ENCODE measurements around the gene ING4. TPM values are rescaled to one million over a fixed set of nuclear protein-coding genes. Genes with fewer than 3 reads are reported as not detected.
A peak's percentile ranks its signal among the peaks of the same experiment; 100 is the strongest.

The ING4 gene
- polyA plus RNA-seq, 2 of the 4 experiments (the other 2 are of a cell fraction) = 19.5 to 36.5 TPM

- no peak for TF ChIP-seq REST (IDR thresholded peaks at IDR 0.05)
Measured at GRCh38 chr12:6638305-6638704, 24.6 kb downstream of the ING4 start (continued).

- peak; percentile 48 to 66 for DNase-seq (ENCODE audit: low read depth in 1 of 2, low spot score in 1 of 2)
Measured at GRCh38 chr12:6635856-6636531, 26.9 kb downstream of the ING4 start, which contains the start of gene LPAR5. Gene LPAR5, minus strand, starts transcription at chr12:6635959. Its CDS starts 14,711 bp downstream, at chr12:6621248.

GRCh38 chr12:6635375-6635855 is 27.5 kb downstream of the ING4 start:
- H3K4me2 ChIP-seq = peak overlapping the region; percentile 74
- POLR2A ChIA-PET = interaction anchor here (0.7 kb wide), 1 partner anchor 54 kb away, joined by 3 read pairs; the partner anchor contains the start of gene ZNF384

More at GRCh38 chr12:6635856-6636531, 26.9 kb downstream of the ING4 start, which contains the start of gene LPAR5:
- peak within 1 kb of the TSS; percentile 56 to 63 for H3K27ac ChIP-seq
- no peak for TF ChIP-seq RAD21 (conservative IDR thresholded peaks at IDR 0.05 in 1 of 2, IDR thresholded peaks at IDR 0.05 in 1 of 2)
- no peak for TF ChIP-seq JUNB (IDR thresholded peaks at IDR 0.05)
- TF ChIP-seq FOSL2 (IDR thresholded peaks at IDR 0.05) = no peak
- 0 out of 2 replicates have a peak, but pooled peaks have one; percentile 5 for TF ChIP-seq FOSL2 (CRISPR knock-in tag; IDR thresholded peaks at IDR 0.05)
- no peak for TF ChIP-seq ZNF302 (CRISPR knock-in tag; IDR thresholded peaks at IDR 0.05)
- TF ChIP-seq USF2 (IDR thresholded peaks at IDR 0.05) = 0 out of 2 replicates have a peak, but pooled peaks have one; percentile 7
- FAIRE-seq (no peak), ATAC-seq (peak; percentile 59 to 76)
- no peaks in the 10 kb centered on the region for H3K9me3 ChIP-seq
- POLR2A ChIA-PET = interaction anchor here (0.7 kb wide), 1 partner anchor 53 kb away, joined by 3 read pairs; the partner anchor contains the start of gene ZNF384
- H3K4me2 ChIP-seq = peak within 1 kb of the TSS; percentile 74
- peaks cover 26% of the 10 kb centered on the region for H3K4me1 ChIP-seq
- CTCF ChIA-PET = interaction anchor here (1.1 to 1.5 kb wide), 3 partner anchors 8 to 22 kb away, joined by 3 to 4 read pairs (median 3); no protein-coding TSS in a partner anchor
- H3K4me3 ChIP-seq = no peak within 1 kb of the TSS
- 34% methylated on average over 18 of the region's 18 CpGs for WGBS (ENCODE audit: missing lambda C conversion rate)

More at GRCh38 chr12:6635375-6635855, 27.5 kb downstream of the ING4 start:
- TF ChIP-seq ZFP36 (IDR thresholded peaks at IDR 0.05; ENCODE audit: borderline replicate concordance, partially characterized antibody) (no peak), KDM1A (IDR thresholded peaks at IDR 0.05; ENCODE audit: low read depth) (no peak), SREBF2 (IDR thresholded peaks at IDR 0.05) (no peak), CTCF (IDR thresholded peaks at IDR 0.05) (no peak), RARB (CRISPR knock-in tag; IDR thresholded peaks at IDR 0.05) (no peak), RAD21 (conservative IDR thresholded peaks at IDR 0.05 in 1 of 2, IDR thresholded peaks at IDR 0.05 in 1 of 2) (no peak), NFE2L2 (conservative IDR thresholded peaks at IDR 0.05; ENCODE audit: low read length) (no peak), EHMT2 (IDR thresholded peaks at IDR 0.05; ENCODE audit: low read depth) (no peak), FOSL2 (IDR thresholded peaks at IDR 0.05) (no peak), FOSL2 (CRISPR knock-in tag; IDR thresholded peaks at IDR 0.05) (no peak), CBX2 (IDR thresholded peaks at IDR 0.05; ENCODE audit: borderline replicate concordance, low read depth) (no peak), TFCP2L1 (CRISPR knock-in tag; IDR thresholded peaks at IDR 0.05) (no peak), EHF (CRISPR knock-in tag; IDR thresholded peaks at IDR 0.05) (no peak), ELK1 (IDR thresholded peaks at IDR 0.05; ENCODE audit: low read depth, low read length) (no peak), PHF8 (IDR thresholded peaks at IDR 0.05; ENCODE audit: borderline replicate concordance, low read depth) (no peak), EP300 (IDR thresholded peaks at IDR 0.05) (no peak), TP53 (CRISPR knock-in tag; IDR thresholded peaks at IDR 0.05) (no peak), CHD2 (IDR thresholded peaks at IDR 0.05; ENCODE audit: low read length, partially characterized antibody) (no peak)
- Histone ChIP-seq H3K27ac (peak overlapping the region; percentile 56 to 63; a peak in 4 of 6 replicates), H3K9me3 (no peaks in the 10 kb centered on the region), H3K4me3 (no peak overlapping the region), H3K4me1 (peaks cover 26% of the 10 kb centered on the region)
- ATAC-seq = no peak
- CTCF ChIA-PET = interaction anchor here (1.1 to 1.5 kb wide), 3 partner anchors 8 to 22 kb away, joined by 3 to 4 read pairs (median 3); no protein-coding TSS in a partner anchor
- no peak for FAIRE-seq
- no peak for DNase-seq (ENCODE audit: low read depth in 1 of 2, low spot score in 1 of 2)
- WGBS (ENCODE audit: missing lambda C conversion rate) = 60% methylated on average over 5 of the region's 5 CpGs

All from A549 (cell line).